Fibroblast of pulmonary artery (primary cell): ENCODE data around the gene TMEM175.
A peak's percentile ranks its signal among the peaks of the same experiment; 100 is the strongest.
"Not testable (repeated sequence)": the region's sequence is repeated elsewhere in the genome, so short reads cannot be mapped to it uniquely, and the experiment has no call there.

Source experiments
- DNase-seq: peaks from one replicate; pipeline ENCODE4 v3.0.0-alpha.2; 2010; ENCODE audit warnings: low read depth
- H3K4me3 ChIP-seq: replicated peaks from 2 replicates; pipeline ENCODE4 v1.5.1; 2011; ENCODE audit warnings: low read depth, mild to moderate bottlenecking, control low read depth, low read length, moderate library complexity
- CTCF ChIP-seq: IDR thresholded peaks from 2 replicates; pipeline ENCODE4 v1.5.1; 2011; ENCODE audit warnings: mild to moderate bottlenecking, control low read depth, low read length, inconsistent platforms; ENCODE audit errors: missing control alignments

The TMEM175 gene

GRCh38 chr4:924107-925096 is 7.9 kb upstream of the TMEM175 start:
- no peak for TF ChIP-seq CTCF
- peak; percentile 45 for DNase-seq
- H3K4me3 ChIP-seq: no peak overlapping the region

- H3K4me3 ChIP-seq: no peak overlapping the region
- no peak for TF ChIP-seq CTCF
- DNase-seq: no peak
These were observed 7.1 kb upstream of the TMEM175 start for GRCh38 chr4:925171-925570.

GRCh38 chr4:925771-926500 is 6.3 kb upstream of the TMEM175 start:
- no peak for DNase-seq
- no peak overlapping the region for H3K4me3 ChIP-seq
- no peak for TF ChIP-seq CTCF

GRCh38 chr4:926538-926937 is 5.7 kb upstream of the TMEM175 start:
- DNase-seq: peak; percentile 30
- peak; percentile 49 for TF ChIP-seq CTCF
- no peak overlapping the region for H3K4me3 ChIP-seq

GRCh38 chr4:927566-927965 is 4.7 kb upstream of the TMEM175 start:
- not testable (repeated sequence) for H3K4me3 ChIP-seq, DNase-seq

GRCh38 chr4:929096-929765 is 3.0 kb upstream of the TMEM175 start:
- no peak overlapping the region for H3K4me3 ChIP-seq
- TF ChIP-seq CTCF: no peak
- DNase-seq: no peak

- no peak for DNase-seq
- no peak overlapping the region for H3K4me3 ChIP-seq
- no peak for TF ChIP-seq CTCF
These were observed 2.2 kb upstream of the TMEM175 start for GRCh38 chr4:930028-930551.
